B cell (primary cell): Measurements from ENCODE around the gene FITM1. TPM values are rescaled to one million over a fixed set of nuclear protein-coding genes. Genes with fewer than 3 reads are reported as not detected.
A peak's percentile ranks its signal among the peaks of the same experiment; 100 is the strongest.

Experiments used
- ATAC-seq: fragments of 200-7000 bp; cut with Tn5 transposase; one replicate; pipeline ENCODE4 v1.10.0; 2021; ENCODE audit warnings: low read depth, mild to moderate bottlenecking, moderate number of reproducible peaks, moderate library complexity
- CTCF ChIA-PET: fragments of 350-600 bp; sonication (Branson Sonifier 250); formaldehyde crosslinking; loops from one replicate; lab custom pipeline; 2021; ENCODE audit warnings: antibody characterized with exemption, inconsistent platforms; lab: Charles Lee
- POLR2A ChIA-PET: fragments of 350-600 bp; sonication (Branson Sonifier 250); formaldehyde crosslinking; loops from one replicate; lab custom pipeline; 2021; ENCODE audit warnings: antibody characterized with exemption; lab: Charles Lee
- DNase-seq: peaks from one replicate; pipeline ENCODE4 v3.0.0; 2013
- H2AFZ ChIP-seq: 2 replicates; pipeline ENCODE4 v1.6.1; 2012; ENCODE audit warnings: mild to moderate bottlenecking, low read depth, low read length; ENCODE audit not compliant: insufficient read depth, poor library complexity, severe bottlenecking
- H3K27ac ChIP-seq, 2 donors: 1 replicate in 1 of 2; 2 replicates in 1 of 2; pipeline ENCODE4 v1.5.1; 2012 to 2013; ENCODE audit warnings: low read length in 2 of 2, mild to moderate bottlenecking in 2 of 2, moderate library complexity in 1 of 2
- H3K27me3 ChIP-seq, 4 experiments: fragments of 200-600 bp in 1 of 4; sonication (generic) in 1 of 4; replicated peaks in 1 of 4; 1 replicate in 2 of 4; 2 replicates in 2 of 4; pipeline versions ENCODE4 v1.6.1 to v1.7.0; 2013 to 2016; ENCODE audit warnings: low read length in 3 of 4, mild to moderate bottlenecking in 2 of 4, mixed read lengths in 1 of 4, moderate library complexity in 1 of 4; ENCODE audit not compliant: insufficient read depth in 4 of 4, control insufficient read depth in 3 of 4; ENCODE audit errors: control extremely low read depth in 1 of 4
- H3K36me3 ChIP-seq, 2 experiments: replicated peaks in 1 of 2; 1 replicate in 1 of 2; 2 replicates in 1 of 2; pipeline versions ENCODE4 v1.6.1 to v1.7.1; 2013; ENCODE audit warnings: low read length in 1 of 2; ENCODE audit not compliant: insufficient read depth in 2 of 2, control insufficient read depth in 1 of 2; ENCODE audit errors: control extremely low read depth in 1 of 2, extremely low read depth in 1 of 2
- H3K4me1 ChIP-seq, 2 donors: fragments of 200-600 bp in 1 of 2; sonication (generic) in 1 of 2; 1 replicate in 1 of 2; 2 replicates in 1 of 2; pipeline versions ENCODE4 v1.5.1 to v1.6.1; 2013 to 2017; ENCODE audit warnings: low read length in 2 of 2; ENCODE audit not compliant: control insufficient read depth in 2 of 2, insufficient read depth in 2 of 2
- H3K4me2 ChIP-seq: replicated peaks from 2 replicates; pipeline ENCODE3; 2012; ENCODE audit warnings: mild to moderate bottlenecking, low read depth, low read length; ENCODE audit not compliant: poor library complexity, severe bottlenecking
- H3K4me3 ChIP-seq, 5 experiments: fragments of 200-600 bp in 1 of 5; sonication (generic) in 1 of 5; 1 replicate in 3 of 5; 2 replicates in 2 of 5; pipeline versions ENCODE4 v1.5.1 to v1.7.0; 2011 to 2016; ENCODE audit warnings: low read length in 4 of 5, mild to moderate bottlenecking in 4 of 5, low read depth in 2 of 5, control low read depth in 1 of 5, moderate library complexity in 1 of 5; ENCODE audit not compliant: insufficient read depth in 1 of 5; ENCODE audit errors: control extremely low read depth in 1 of 5, extremely low read depth in 1 of 5
- H3K79me2 ChIP-seq: fragments of 200-600 bp; sonication (generic); one replicate; pipeline ENCODE4 v1.6.0; 2016; ENCODE audit warnings: low read length; ENCODE audit not compliant: control insufficient read depth, insufficient read depth
- H3K9ac ChIP-seq: fragments of 200-600 bp; sonication (generic); 2 replicates; pipeline ENCODE4 v1.6.1; 2017; ENCODE audit warnings: mild to moderate bottlenecking, low read length, moderate library complexity
- H3K9me3 ChIP-seq, 3 donors: one replicate each; pipeline versions ENCODE4 v1.6.1 to v1.7.1; 2013; ENCODE audit warnings: low read length in 2 of 3; ENCODE audit not compliant: control insufficient read depth in 2 of 3, insufficient read depth in 1 of 3; ENCODE audit errors: control extremely low read depth in 1 of 3
- H4K20me1 ChIP-seq: 2 replicates; pipeline ENCODE4 v1.6.0; 2012; ENCODE audit warnings: mild to moderate bottlenecking, low read length; ENCODE audit not compliant: insufficient read depth, control insufficient read depth, poor library complexity, severe bottlenecking
- H3K27ac Mint-ChIP-seq: one replicate; pipeline ENCODE4 v1.8.0; 2021; ENCODE audit warnings: mixed read lengths
- H3K27me3 Mint-ChIP-seq: one replicate; pipeline ENCODE4 v1.8.0; 2021; ENCODE audit warnings: mixed read lengths
- H3K4me1 Mint-ChIP-seq: one replicate; pipeline ENCODE4 v1.8.0; 2021; ENCODE audit warnings: mixed read lengths
- H3K4me3 Mint-ChIP-seq: one replicate; pipeline ENCODE4 v1.8.0; 2021; ENCODE audit warnings: mixed read lengths
- H3K9me3 Mint-ChIP-seq: one replicate; pipeline ENCODE4 v1.8.0; 2022; ENCODE audit warnings: mixed read lengths; ENCODE audit not compliant: insufficient read depth
- EZH2 ChIP-seq: IDR thresholded peaks from 2 replicates; pipeline ENCODE4 v1.6.1; 2012; ENCODE audit warnings: borderline replicate concordance, low read depth, mild to moderate bottlenecking, moderate library complexity, low read length; ENCODE audit not compliant: insufficient read depth, poor library complexity, severe bottlenecking
- WGBS: methylation state at CpG from one replicate; pipeline ENCODE4 v1.1.5; 2013; ENCODE audit warnings: missing lambda C conversion rate; ENCODE audit not compliant: insufficient coverage; 5-methylcytosine and 5-hydroxymethylcytosine counted together
- intact Hi-C: fragments of 100-400 bp; cut with micrococcal nuclease; formaldehyde crosslinking; loops from one replicate; pipeline ENCODE4 v1.10.0; 2022
- polyA plus RNA-seq: library from polyadenylated mRNA; depleted of rRNA; stranded (reverse); fragments of >200 nt; gene quantifications from 2 replicates; pipeline ENCODE4 v1.2.3, GENCODE V29; 2012
- total RNA-seq, 2 donors: library from RNA; stranded (reverse); fragments of 120-200 nt in 1 of 2; gene quantifications; 1 replicate in 1 of 2; 2 replicates in 1 of 2; pipeline versions ENCODE4 v1.2.3 to v1.2.4, GENCODE V29; 2013 to 2022
- TF ChIP-seq, protein P1 (sequence below): fragments of 200-600 bp; IDR thresholded peaks from one replicate; pipeline ENCODE4 v1.8.0; 2022; ENCODE audit warnings: antibody characterized with exemption, mild to moderate bottlenecking

FITM1 gene
- total and polyA plus RNA-seq, 2 donors (not counting 1 experiment from before 2014, with no cell fraction given), result 2.6 to 3.3 TPM

DNA sequence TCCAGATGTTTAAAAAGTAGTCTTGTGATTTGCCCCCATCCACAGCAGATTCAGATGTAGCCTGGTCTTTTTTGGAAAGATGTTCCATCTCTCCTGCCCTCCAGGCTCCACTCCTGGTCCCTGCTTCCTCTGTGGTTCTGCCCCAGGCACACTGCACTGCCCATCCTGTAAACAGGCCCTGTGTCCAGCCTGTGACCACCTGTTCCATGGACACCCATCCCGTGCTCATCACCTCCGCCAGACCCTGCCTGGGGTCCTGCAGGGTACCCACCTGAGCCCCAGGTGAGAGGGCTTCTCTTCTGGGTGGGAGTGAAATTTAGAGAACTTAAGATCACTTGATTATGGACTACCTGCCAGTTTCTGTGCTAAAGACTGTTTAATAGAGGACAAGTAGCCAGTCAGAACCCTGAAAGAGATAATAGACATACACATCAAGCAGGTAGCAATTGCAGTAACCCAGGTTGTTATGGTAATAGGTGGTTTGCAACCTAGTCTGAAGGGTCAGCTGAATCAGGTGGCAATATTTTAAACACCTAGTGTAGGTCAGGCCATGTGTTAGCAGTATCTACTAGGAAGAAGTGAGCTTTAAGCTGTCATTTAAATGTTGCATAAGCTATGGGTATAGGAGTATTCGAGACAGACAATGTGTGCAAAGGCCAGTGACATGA is 19.0 kb downstream of the FITM1 start:
- 100% methylated on average over 3 of the region's 3 CpGs for WGBS
- no peaks in the 10 kb centered on the region for H3K27me3 Mint-ChIP-seq
- H3K9me3 Mint-ChIP-seq, result no peaks in the 10 kb centered on the region
- no peak overlapping the region for H3K27ac ChIP-seq
- no peaks in the 10 kb centered on the region for H3K27me3 ChIP-seq
- TF ChIP-seq, protein P1, sequence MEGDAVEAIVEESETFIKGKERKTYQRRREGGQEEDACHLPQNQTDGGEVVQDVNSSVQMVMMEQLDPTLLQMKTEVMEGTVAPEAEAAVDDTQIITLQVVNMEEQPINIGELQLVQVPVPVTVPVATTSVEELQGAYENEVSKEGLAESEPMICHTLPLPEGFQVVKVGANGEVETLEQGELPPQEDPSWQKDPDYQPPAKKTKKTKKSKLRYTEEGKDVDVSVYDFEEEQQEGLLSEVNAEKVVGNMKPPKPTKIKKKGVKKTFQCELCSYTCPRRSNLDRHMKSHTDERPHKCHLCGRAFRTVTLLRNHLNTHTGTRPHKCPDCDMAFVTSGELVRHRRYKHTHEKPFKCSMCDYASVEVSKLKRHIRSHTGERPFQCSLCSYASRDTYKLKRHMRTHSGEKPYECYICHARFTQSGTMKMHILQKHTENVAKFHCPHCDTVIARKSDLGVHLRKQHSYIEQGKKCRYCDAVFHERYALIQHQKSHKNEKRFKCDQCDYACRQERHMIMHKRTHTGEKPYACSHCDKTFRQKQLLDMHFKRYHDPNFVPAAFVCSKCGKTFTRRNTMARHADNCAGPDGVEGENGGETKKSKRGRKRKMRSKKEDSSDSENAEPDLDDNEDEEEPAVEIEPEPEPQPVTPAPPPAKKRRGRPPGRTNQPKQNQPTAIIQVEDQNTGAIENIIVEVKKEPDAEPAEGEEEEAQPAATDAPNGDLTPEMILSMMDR, result no peak
- no peak for TF ChIP-seq EZH2
- H3K4me3 ChIP-seq, result no peak overlapping the region
- H3K4me1 Mint-ChIP-seq, result peaks cover 44% of the 10 kb centered on the region
- no peak overlapping the region for H3K4me2 ChIP-seq
- ChIA-PET POLR2A (interaction anchor here (4.1 kb wide), 1 partner anchor 13 kb away, joined by 43 read pairs; the partner anchor contains the start of gene PSME1), CTCF (interaction anchor here (1.0 to 6.2 kb wide), 7 partner anchors 11 to 68 kb away, joined by 3 to 62 read pairs (median 6); partner anchors contain the start of genes IRF9 and PSME1)
- ATAC-seq (no peak), DNase-seq (no peak)
- peaks cover 2 to 53% of the 10 kb centered on the region in 2 experiments for H3K36me3 ChIP-seq
- H4K20me1 ChIP-seq, result peaks cover 45% of the 10 kb centered on the region
- no peak overlapping the region for H2AFZ ChIP-seq
- no peak overlapping the region for H3K27ac Mint-ChIP-seq
- H3K4me3 Mint-ChIP-seq, result peak overlapping the region; percentile 95
- H3K9me3 ChIP-seq, result no peaks in the 10 kb centered on the region
- H3K4me1 ChIP-seq, result peaks cover 20 to 33% of the 10 kb centered on the region in 2 donors
- peaks cover 71% of the 10 kb centered on the region for H3K79me2 ChIP-seq
- intact Hi-C loops, result loop anchor here (5.0 to 10.0 kb wide), 3 partner anchors 125 to 1055 kb away; partner anchors contain the start of genes ACIN1, C14orf119, PPP1R3E and RABGGTA
- H3K9ac ChIP-seq, result no peak overlapping the region

DNA sequence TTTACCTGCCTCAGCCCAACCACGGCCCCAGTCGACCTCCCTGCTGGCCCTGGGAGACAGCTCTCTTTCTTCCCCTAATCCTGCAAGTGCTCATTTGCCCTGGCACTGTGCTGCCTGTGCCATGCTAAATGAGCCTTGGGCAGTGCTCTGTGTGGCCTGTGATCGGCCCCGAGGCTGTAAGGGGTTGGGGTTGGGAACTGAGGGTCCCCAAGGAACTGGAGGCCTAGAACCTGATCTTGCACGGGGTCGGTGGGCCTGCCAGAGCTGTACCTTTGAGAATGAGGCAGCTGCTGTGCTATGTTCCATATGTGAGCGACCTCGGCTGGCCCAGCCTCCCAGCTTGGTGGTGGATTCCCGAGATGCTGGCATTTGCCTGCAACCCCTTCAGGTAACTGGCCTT is 19.6 kb downstream of the FITM1 start:
- peaks cover 67% of the 10 kb centered on the region for H3K79me2 ChIP-seq
- intact Hi-C loops, result no loop called here
- H3K36me3 ChIP-seq, result peaks cover 2 to 53% of the 10 kb centered on the region in 2 experiments
- 99% methylated on average over 9 of the region's 9 CpGs for WGBS
- DNase-seq (no peak), ATAC-seq (no peak)
- H3K9me3 Mint-ChIP-seq, result no peaks in the 10 kb centered on the region
- H3K9ac ChIP-seq, result no peak overlapping the region
- H3K4me1 ChIP-seq, result peaks cover 19 to 30% of the 10 kb centered on the region in 2 donors
- no peak overlapping the region for H3K4me2 ChIP-seq
- CTCF ChIA-PET, result interaction anchor here (1.0 to 1.8 kb wide), 4 partner anchors 11 to 41 kb away, joined by 3 to 14 read pairs (median 6); partner anchors contain the start of genes IRF9 and PSME1
- no peak overlapping the region for H3K27ac Mint-ChIP-seq
- POLR2A ChIA-PET, result interaction anchor here (0.9 kb wide), 1 partner anchor 11 kb away, joined by 3 read pairs; the partner anchor contains the start of gene IRF9
- peak overlapping the region; percentile 18 for H3K4me3 Mint-ChIP-seq
- H3K27ac ChIP-seq, result no peak overlapping the region
- H3K4me3 ChIP-seq, result no peak overlapping the region
- no peaks in the 10 kb centered on the region for H3K27me3 ChIP-seq
- TF ChIP-seq EZH2, result no peak
- TF ChIP-seq, protein P1, result no peak
- H4K20me1 ChIP-seq, result peaks cover 45% of the 10 kb centered on the region
- no peaks in the 10 kb centered on the region for H3K27me3 Mint-ChIP-seq
- peaks cover 41% of the 10 kb centered on the region for H3K4me1 Mint-ChIP-seq
- H3K9me3 ChIP-seq, result no peaks in the 10 kb centered on the region
- H2AFZ ChIP-seq, result no peak overlapping the region
